Measurements from ENCODE around the gene FBXL22.

FBXL22 gene

DNA sequence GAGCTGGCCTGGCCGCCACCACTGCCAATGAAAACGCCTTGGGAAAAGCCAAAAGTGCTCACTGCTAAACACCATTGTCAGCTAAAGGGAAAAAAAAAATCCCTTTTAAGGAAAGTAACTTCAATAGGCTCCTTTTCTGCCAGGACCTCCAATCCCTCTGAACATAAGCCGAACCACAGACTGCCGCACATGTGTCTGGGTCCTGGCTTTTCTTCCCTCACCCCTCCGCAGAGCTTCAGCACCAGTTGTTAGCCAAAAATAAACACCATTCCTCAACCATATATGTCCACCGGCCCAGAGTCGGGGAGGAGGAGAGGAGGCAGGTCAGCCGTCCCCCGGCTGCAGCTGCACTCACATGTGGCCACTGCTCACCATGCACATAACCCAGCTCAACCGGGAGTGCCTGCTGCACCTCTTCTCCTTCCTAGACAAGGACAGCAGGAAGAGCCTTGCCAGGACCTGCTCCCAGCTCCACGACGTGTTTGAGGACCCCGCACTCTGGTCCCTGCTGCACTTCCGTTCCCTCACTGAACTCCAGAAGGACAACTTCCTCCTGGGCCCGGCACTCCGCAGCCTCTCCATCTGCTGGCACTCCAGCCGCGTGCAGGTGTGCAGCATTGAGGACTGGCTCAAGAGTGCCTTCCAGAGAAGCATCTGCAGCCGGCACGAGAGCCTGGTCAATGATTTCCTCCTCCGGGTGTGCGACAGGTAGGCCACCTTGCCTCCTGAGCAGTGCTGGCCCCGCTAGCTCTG lies at the start of gene FBXL22:
TSS of gene FBXL22 (plus strand) at position 350 of the 753 bp plus-strand sequence. CDS start at position 356, 6 bp downstream.
- DNase-seq (ENCODE audit: low read depth) = no peak

DNA sequence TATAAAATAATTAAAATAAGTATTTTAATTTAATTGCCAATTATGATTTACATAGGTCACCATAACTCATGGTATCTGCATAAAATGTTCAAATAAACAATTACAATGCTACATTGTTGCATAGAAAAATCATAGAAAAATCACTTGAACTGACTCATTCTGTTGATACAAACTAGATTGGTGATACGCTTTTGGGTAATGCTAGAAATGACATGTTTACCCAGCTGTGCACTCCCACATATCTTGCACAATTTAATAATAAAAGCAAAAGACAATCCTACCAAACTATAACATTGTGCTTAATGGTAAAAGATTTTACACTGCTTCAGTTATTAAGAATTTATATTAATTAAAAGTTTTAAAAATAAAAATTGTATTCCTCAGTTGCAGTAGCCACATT lies 45.8 kb upstream of the FBXL22 start:
- no peak for DNase-seq (ENCODE audit: low read depth)

DNA sequence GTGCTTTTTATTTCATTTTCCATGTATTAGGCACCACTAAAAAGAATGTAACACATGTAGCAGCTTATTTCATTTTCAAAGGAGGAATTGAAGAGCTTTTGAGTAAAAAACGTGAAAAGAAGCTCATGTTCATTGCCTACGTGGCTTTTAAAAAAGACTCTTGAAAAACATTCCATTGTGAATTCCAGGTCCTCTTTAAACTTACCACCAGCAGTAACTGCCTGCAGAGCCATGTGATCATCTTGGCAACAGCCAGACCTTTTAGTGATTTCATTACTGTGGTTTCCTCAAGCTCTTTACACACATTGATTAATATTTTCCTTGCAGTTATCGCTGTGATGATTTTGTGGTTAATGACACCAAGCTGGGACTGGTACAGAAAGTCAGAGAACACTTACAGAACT lies 43.8 kb upstream of the FBXL22 start:
- DNase-seq (ENCODE audit: low read depth) = peak; percentile 68

- DNase-seq (ENCODE audit: low read depth) = no peak
Measured at GRCh38 chr15:63554337-63554927, 42.8 kb upstream of the FBXL22 start.

- DNase-seq (ENCODE audit: low read depth) = no peak
Measured at GRCh38 chr15:63555507-63555906, 41.7 kb upstream of the FBXL22 start.

- DNase-seq (ENCODE audit: low read depth) = no peak
Measured at GRCh38 chr15:63556246-63556645, 40.9 kb upstream of the FBXL22 start.

- no peak for DNase-seq (ENCODE audit: low read depth)
Measured at GRCh38 chr15:63556736-63557135, 40.5 kb upstream of the FBXL22 start.

DNA sequence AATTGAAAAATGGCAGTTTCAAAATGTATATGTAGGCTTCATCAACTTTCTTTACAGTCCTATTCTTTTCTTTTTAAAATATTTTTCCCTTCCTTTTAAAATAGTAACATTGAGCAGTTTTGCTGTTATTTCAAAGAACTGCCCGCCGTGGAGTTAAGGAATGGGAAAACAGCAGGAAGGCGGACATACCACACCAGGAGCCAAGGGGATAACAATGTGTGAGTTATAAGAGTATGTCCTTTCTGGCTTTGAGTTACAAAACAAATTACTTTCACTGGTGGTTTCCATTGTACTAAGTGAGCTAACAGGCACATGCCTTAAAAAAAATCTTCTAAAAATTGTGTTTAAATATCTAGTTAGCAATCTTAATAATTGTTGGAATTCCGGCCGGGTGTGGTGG lies 37.4 kb upstream of the FBXL22 start:
- DNase-seq (ENCODE audit: low read depth) = no peak

GRCh38 chr15:63560741-63561448 lies 36.3 kb upstream of the FBXL22 start:
- no peak for DNase-seq (ENCODE audit: low read depth)

DNA sequence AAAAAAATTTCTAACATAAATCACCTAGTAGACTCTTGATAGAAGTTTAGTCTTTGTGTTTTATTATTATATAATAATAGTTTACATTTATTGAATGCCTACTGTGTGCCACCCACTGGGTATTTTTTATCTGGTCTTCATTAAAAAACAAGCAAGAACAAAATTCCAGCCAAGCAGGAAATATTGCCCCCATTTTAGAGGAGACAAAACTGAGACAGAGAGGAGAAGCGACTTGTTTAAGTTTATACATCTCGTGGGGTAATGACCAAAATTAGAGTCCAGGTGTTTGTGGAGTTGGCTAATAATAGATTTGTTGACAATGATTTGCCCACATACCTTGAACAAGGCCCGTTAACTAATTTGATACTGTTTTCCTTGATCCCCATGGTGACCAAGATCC lies 33.1 kb upstream of the FBXL22 start:
- DNase-seq (ENCODE audit: low read depth) = no peak

DNA sequence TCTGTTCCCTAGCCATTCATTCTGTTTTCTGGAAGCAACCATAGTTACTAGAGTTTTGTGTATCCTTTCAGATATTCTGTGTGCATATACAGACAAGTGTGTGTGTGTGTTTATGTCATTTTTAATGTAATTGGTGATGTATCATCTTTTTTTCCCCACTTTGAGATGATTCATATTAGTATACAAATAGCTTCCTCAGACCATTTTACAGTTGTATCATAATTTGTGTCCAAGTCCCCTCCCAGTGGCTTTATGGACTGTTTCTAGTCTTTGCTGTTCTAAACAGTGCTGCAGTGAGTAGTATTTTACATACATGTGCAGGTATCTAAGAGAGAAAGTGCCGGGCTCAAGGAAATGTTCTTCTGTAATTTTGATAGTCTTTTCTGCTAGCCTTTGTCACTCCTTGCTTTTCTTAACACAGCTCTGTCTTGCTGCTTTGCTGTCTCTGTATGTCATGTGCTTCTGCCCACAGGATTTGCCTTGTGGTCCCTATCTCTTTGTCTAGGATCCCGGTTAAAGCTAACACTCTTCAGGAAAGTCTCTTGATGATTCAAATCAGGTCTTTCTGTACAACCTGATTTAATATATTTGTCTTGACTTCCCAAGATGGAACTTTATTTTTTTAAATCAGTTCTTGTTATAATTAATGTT lies 31.5 kb upstream of the FBXL22 start:
- DNase-seq (ENCODE audit: low read depth) = no peak

- DNase-seq (ENCODE audit: low read depth) = no peak
Measured at GRCh38 chr15:63572749-63573464, 24.3 kb upstream of the FBXL22 start.

GRCh38 chr15:63573533-63573932 lies 23.7 kb upstream of the FBXL22 start:
- DNase-seq (ENCODE audit: low read depth) = no peak

- no peak for DNase-seq (ENCODE audit: low read depth)
Measured at GRCh38 chr15:63575312-63575711, 21.9 kb upstream of the FBXL22 start.

DNA sequence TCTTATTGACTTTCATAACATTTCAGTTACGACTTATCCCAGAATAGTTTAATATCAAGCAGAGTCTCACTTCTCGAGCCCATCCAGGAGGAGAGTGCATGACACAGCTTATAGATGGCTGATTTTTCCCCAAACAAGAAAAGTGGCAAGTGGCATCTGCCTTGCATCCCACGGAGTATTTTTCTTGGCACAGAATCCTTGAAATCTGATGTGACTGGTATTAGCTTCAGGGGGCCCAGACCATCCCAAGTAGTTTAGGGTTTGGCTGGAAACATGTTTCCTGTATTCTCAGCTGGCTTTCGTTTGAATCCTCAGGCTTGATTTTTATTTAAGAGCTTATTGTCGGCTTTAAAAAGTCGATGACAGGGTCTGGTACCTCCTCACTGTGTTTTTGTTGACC lies 20.7 kb upstream of the FBXL22 start:
- no peak for DNase-seq (ENCODE audit: low read depth)

DNA sequence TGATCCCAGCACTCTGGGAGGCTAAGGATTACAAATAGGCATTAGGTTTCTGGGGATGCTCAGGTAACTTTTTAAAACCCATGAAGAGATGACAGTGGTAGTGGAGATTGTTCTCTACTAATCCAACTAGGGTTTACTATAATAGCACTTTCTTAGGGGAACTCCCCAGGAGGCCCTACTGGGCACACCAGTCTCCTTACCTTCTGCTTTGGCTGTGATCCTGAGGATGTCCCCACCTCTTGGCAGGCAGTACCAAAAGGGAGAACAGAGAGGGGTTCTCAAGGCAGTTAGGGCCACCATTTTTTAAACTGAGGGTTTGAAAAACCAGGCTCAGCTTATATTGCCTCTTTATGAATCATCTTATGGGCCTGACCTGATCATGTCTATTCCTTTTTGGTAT lies 15.0 kb upstream of the FBXL22 start:
- DNase-seq (ENCODE audit: low read depth) = no peak

DNA sequence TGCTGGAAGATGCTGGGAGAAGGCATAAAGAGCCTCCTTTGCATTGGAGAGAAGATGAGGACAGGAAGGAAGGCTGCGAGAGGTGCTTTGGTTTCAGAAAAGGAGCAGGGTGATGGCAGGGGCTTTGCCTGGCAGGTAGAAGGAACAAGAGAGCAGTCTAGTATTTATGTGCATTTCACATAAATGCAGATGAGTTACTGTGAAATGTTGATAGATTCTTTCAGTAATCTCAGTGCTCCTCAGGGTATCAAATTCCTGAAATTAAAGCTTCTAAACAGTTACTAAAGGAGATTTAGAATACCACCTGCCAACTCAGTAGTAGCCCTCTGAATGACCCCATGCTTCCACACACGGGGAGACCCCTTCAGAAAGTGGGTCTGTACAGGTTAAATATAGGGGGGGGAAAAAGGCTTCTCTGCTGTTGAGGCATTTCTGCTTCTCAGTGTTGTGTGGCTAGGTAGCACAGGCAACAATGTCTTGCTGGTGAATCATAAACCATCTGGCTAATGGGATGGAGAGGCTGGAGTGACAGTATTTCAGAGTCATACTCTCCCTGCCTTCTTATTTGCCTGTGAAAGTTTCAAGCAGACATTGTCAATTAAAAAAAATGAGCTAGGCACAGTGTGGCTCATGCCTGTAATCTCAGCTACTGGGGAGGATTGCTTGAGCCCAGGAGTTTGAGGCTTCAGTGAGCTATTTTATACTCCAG lies 14.3 kb upstream of the FBXL22 start:
- DNase-seq (ENCODE audit: low read depth) = no peak

GRCh38 chr15:63586790-63587189 lies 10.4 kb upstream of the FBXL22 start:
- no peak for DNase-seq (ENCODE audit: low read depth)

DNA sequence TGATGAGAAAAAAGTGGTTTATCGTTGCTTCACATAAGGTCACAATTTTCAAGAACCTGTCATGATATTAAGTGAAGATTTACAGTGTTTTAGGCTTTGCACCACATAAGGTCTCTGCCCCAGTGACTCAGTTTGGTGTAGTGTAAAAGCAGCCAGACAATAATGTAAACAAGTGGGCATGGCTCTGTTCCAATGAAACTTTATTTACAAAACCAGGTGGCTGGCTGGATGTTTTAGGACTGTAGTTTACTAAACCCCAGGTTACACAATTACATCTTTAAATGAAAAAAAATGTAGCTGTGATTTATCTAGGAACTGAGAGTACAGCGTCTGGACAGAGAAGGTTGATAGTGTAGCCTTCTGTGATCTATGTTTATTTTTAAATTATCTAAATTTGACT lies 9.7 kb upstream of the FBXL22 start:
- DNase-seq (ENCODE audit: low read depth) = no peak

GRCh38 chr15:63588826-63589225 lies 8.4 kb upstream of the FBXL22 start:
- DNase-seq (ENCODE audit: low read depth) = no peak

Data from HS-27A (cell line).